Psoas muscle (tissue), 8 donors: Measurements from ENCODE around the gene ADAMTSL5. TPM values are rescaled to one million over a fixed set of nuclear protein-coding genes. Genes with fewer than 3 reads are reported as not detected.

Experiments used
- ATAC-seq, 4 donors: fragments of 200-7000 bp; cut with Tn5 transposase; one replicate each; pipeline ENCODE4 v1.9.1; 2020; ENCODE audit warnings: moderate library complexity in 3 of 4, mild to moderate bottlenecking in 2 of 4
- DNase-seq, 2 donors: peaks; one replicate each; pipeline ENCODE4 v3.0.0-alpha.2; 2020
- H3K27ac ChIP-seq: fragments of 200-600 bp; one replicate; pipeline ENCODE4 v1.8.0; 2022
- H3K27me3 ChIP-seq, 3 donors: fragments of 200-600 bp in 1 of 3; one replicate each; pipeline versions ENCODE4 v1.6.1 to v1.8.0; 2013 to 2022; ENCODE audit warnings: low read length in 2 of 3, mild to moderate bottlenecking in 2 of 3, moderate library complexity in 1 of 3; ENCODE audit not compliant: insufficient read depth in 3 of 3
- H3K36me3 ChIP-seq, 2 donors: fragments of 200-600 bp in 1 of 2; one replicate each; pipeline versions ENCODE4 v1.6.1 to v1.8.0; 2013 to 2022; ENCODE audit warnings: low read depth in 1 of 2, mild to moderate bottlenecking in 1 of 2, moderate library complexity in 1 of 2; ENCODE audit not compliant: insufficient read depth in 1 of 2
- H3K4me1 ChIP-seq: fragments of 200-600 bp; one replicate; pipeline ENCODE4 v1.8.0; 2022
- H3K4me3 ChIP-seq: fragments of 200-600 bp; one replicate; pipeline ENCODE4 v1.8.0; 2022; ENCODE audit warnings: mild to moderate bottlenecking
- H3K9me3 ChIP-seq: fragments of 200-600 bp; one replicate; pipeline ENCODE4 v1.8.0; 2022
- WGBS, 3 donors: extraction: QIAGEN DNeasy Blood & Tissue Kit; methylation state at CpG; one replicate each; pipeline versions ENCODE4 v1.1.6 to v1.1.7; 2013; 5-methylcytosine and 5-hydroxymethylcytosine counted together
- intact Hi-C, 2 donors: fragments of 100-400 bp; cut with DNase I; formaldehyde crosslinking; loops; one replicate each; pipeline versions ENCODE4 v1.11.0 to v1.14.2; 2022
- polyA plus RNA-seq, 3 donors: library from polyadenylated mRNA; stranded (reverse); fragments of 200-250 nt; gene quantifications; one replicate each; pipeline ENCODE4 v1.2.3, GENCODE V29; 2013
- total RNA-seq, 4 donors: library from RNA; stranded (reverse); fragmentation: NEBNext Ultra II Directional in 2 of 4; extraction: Animal tissue kit (Norgen Biotek cat#: 25700) in 2 of 4; gene quantifications; one replicate each; pipeline versions ENCODE4 v1.2.1 to v1.2.4, GENCODE V29; 2021 to 2023
- TF ChIP-seq, protein P1 (sequence below): fragments of 200-600 bp; IDR thresholded peaks from one replicate; pipeline ENCODE4 v1.8.0; 2022; ENCODE audit warnings: antibody characterized with exemption
- donor health status: healthy with polysubstance abuse.
- donor health status: DM: no; HTN: no; CAD: no; lungs with moderate emphysema.
- donor health status: Bipolar disorder and iron deficiency.
- donor health status: healthy.
- donor health status: DM: yes; HTN: yes; CAD: no.
- donor health status: DM: no; HTN: no; CAD: no.
- donor health status: DM: no; HTN: no; CAD: no.
- donor health status: DM: yes; HTN: yes; CAD: no.

Gene ADAMTSL5
- total and polyA plus RNA-seq, 7 donors, result 3.9 to 20.1 (median 12.6) TPM

GRCh38 chr19:1514295-1514661 is 1.5 kb upstream of the ADAMTSL5 start:
- Histone ChIP-seq H3K9me3 (no peaks in the 10 kb centered on the region), H3K27ac (peak overlapping the region; percentile 89), H3K36me3 (no peaks in the 10 kb centered on the region), H3K27me3 (peaks cover 0 to 5% (median 0%) of the 10 kb centered on the region in 3 donors), H3K4me3 (no peak overlapping the region), H3K4me1 (peaks cover 6% of the 10 kb centered on the region)
- TF ChIP-seq, protein P1, sequence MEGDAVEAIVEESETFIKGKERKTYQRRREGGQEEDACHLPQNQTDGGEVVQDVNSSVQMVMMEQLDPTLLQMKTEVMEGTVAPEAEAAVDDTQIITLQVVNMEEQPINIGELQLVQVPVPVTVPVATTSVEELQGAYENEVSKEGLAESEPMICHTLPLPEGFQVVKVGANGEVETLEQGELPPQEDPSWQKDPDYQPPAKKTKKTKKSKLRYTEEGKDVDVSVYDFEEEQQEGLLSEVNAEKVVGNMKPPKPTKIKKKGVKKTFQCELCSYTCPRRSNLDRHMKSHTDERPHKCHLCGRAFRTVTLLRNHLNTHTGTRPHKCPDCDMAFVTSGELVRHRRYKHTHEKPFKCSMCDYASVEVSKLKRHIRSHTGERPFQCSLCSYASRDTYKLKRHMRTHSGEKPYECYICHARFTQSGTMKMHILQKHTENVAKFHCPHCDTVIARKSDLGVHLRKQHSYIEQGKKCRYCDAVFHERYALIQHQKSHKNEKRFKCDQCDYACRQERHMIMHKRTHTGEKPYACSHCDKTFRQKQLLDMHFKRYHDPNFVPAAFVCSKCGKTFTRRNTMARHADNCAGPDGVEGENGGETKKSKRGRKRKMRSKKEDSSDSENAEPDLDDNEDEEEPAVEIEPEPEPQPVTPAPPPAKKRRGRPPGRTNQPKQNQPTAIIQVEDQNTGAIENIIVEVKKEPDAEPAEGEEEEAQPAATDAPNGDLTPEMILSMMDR, result no peak
- ATAC-seq (peak in 2 of 4 donors; percentile 10 to 19), DNase-seq (no peak)
- 15 to 46% (median 42%) methylated on average over 10 of the region's 10 CpGs for WGBS, 3 donors
- intact Hi-C loops, result loop anchor here in 1 of 2 donors (5.0 kb wide), 1 partner anchor 232 kb away; no protein-coding TSS in a partner anchor

DNA sequence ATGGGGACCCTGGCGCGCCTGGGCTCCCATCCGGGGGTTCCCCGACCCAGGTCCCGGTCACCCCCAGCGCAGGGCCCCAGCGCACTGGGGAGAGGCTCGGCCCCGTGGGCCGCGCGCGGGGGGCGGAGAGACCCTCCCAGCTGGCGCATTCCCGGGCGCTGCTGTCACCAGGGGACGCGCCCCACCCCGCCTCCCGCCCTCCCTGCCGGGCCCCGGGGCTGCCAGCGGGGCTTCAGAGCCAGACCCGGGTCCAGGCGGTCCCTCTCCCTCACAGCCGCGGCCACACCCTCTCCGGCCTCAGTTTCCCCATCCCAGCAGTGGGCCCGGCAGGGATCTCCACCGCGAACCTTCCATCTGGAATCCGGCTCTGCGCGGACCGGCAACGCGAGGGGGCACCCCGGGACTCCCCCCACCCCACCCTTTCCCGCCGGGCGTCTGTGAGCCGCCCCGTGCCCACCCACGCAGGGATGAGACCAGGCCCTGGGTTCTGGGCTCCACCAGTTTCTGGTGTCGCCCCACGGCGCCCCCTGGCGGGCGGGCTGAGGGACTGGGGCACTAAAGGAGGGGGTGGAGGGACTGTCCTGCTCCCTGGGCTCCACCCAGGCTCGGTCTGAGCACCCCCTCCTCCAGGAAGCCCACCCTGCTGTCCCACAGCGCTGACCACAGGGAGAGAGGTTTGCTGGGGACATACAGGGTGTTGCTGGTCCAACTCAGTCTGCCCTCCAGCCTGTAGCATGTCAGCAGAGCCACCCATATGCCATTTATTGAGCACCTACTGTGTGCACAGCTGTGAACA is 878 bp upstream of the ADAMTSL5 start:
- no peaks in the 10 kb centered on the region for H3K9me3 ChIP-seq
- peaks cover 6% of the 10 kb centered on the region for H3K4me1 ChIP-seq
- peak overlapping the region; percentile 73 for H3K4me3 ChIP-seq
- ATAC-seq, result peak; percentile 77 to 87 (median 80)
- TF ChIP-seq, protein P1, result peak; percentile 64
- peak; percentile 63 to 84 for DNase-seq
- no peaks in the 10 kb centered on the region for H3K36me3 ChIP-seq
- 4 to 6% (median 5%) methylated on average over 27 to 52 of the region's 52 CpGs for WGBS, 3 donors
- peak overlapping the region; percentile 89 for H3K27ac ChIP-seq
- peaks cover 0 to 5% (median 0%) of the 10 kb centered on the region in 3 donors for H3K27me3 ChIP-seq
- intact Hi-C loops, result loop anchor here in 1 of 2 donors (5.0 kb wide), 1 partner anchor 231 kb away; no protein-coding TSS in a partner anchor

DNA sequence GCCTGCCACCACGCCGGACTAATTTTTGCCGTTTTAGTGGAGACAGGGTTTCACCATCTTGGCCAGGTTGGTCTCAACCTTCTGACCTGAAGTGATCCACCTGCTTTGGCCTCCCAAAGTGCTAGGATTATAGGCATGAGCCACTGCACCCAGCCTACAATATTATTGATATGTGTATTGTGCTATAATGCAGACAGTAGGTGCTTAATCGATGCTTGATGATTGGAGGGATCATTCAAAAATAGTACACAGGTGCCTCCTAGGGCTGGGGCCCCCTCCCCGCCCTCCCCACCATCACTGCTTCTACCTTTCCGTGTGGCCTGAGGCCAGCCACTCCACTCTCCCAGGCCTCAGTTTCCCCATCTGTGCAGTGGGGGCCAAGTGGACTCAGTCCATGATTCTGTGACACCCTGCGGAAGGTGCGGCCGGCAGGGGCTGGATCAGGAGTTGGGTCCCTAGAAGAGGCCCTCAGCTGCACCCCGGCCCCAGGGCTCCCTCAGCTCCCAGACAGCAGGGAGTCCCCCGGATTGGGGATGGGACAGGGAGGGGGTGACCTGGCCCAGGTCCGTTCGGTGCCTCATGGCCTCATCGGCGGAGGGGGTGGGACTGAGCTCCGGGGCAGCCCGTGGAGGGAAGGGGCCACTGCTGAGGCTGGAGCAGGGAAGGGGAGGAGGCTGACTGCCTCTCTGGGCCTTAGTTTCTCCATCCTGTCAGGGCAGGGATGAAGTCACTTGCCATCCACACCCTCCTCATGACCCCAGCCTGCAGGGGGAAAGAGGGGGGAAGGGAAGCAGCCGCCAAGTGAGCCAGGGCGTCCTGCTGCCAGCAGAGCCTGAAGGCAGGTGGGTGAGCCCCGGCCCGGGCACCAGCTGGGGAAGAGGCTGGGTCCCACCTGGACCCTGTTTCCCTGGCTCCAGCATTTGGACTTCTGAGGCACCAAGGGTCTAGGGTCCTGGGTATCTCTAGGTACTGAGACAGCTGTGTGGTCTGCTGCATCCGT is 1.2 kb downstream of the ADAMTSL5 start:
- no peak for DNase-seq
- Histone ChIP-seq H3K9me3 (no peaks in the 10 kb centered on the region), H3K27me3 (peaks cover 0 to 5% (median 0%) of the 10 kb centered on the region in 3 donors), H3K36me3 (no peaks in the 10 kb centered on the region), H3K4me3 (peak overlapping the region; percentile 73), H3K4me1 (peaks cover 11% of the 10 kb centered on the region), H3K27ac (peak overlapping the region; percentile 89)
- no peak for ATAC-seq
- 39 to 54% (median 43%) methylated on average over 19 to 22 of the region's 22 CpGs for WGBS, 3 donors
- intact Hi-C loops, result loop anchor here in 1 of 2 donors (5.0 kb wide), 1 partner anchor 229 kb away; no protein-coding TSS in a partner anchor
- TF ChIP-seq, protein P1, result no peak

DNA sequence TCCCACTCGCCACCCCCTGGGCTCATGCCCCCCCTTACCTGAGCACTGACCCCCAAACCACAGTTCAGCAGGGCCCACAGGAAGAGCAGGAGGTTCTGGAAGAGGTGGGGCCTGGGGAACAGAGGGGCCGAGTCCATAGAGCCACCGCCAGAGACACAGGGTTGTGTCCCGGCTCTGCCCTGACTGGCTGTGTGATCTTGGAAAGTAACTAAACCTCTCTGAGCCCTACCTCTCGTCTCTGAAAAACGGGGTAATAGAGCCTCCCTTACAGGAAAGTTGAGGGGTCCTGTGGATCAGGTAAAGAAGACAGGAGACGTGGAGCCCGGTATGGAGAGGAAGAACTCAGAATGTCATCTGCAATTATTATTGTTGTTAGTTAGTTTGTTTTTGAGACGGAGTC is 2.0 kb downstream of the ADAMTSL5 start:
- ATAC-seq, result no peak
- WGBS, 3 donors, result 39 to 55% (median 46%) methylated on average over 9 of the region's 9 CpGs
- intact Hi-C loops, result loop anchor here in 1 of 2 donors (5.0 kb wide), 1 partner anchor 229 kb away; no protein-coding TSS in a partner anchor
- peaks cover 0 to 2% of the 10 kb centered on the region in 2 donors for H3K36me3 ChIP-seq
- no peaks in the 10 kb centered on the region for H3K9me3 ChIP-seq
- H3K4me3 ChIP-seq, result no peak overlapping the region
- DNase-seq, result no peak
- H3K27ac ChIP-seq, result peak overlapping the region; percentile 19
- TF ChIP-seq, protein P1, result no peak
- peaks cover 0 to 3% (median 0%) of the 10 kb centered on the region in 3 donors for H3K27me3 ChIP-seq
- peaks cover 11% of the 10 kb centered on the region for H3K4me1 ChIP-seq
